ENCODE results near the gene TREH. TPM values are rescaled to one million over a fixed set of nuclear protein-coding genes. Genes with fewer than 3 reads are reported as not detected.

TREH gene
- total RNA-seq, 2 donors from 2014 or later: not detected

DNA sequence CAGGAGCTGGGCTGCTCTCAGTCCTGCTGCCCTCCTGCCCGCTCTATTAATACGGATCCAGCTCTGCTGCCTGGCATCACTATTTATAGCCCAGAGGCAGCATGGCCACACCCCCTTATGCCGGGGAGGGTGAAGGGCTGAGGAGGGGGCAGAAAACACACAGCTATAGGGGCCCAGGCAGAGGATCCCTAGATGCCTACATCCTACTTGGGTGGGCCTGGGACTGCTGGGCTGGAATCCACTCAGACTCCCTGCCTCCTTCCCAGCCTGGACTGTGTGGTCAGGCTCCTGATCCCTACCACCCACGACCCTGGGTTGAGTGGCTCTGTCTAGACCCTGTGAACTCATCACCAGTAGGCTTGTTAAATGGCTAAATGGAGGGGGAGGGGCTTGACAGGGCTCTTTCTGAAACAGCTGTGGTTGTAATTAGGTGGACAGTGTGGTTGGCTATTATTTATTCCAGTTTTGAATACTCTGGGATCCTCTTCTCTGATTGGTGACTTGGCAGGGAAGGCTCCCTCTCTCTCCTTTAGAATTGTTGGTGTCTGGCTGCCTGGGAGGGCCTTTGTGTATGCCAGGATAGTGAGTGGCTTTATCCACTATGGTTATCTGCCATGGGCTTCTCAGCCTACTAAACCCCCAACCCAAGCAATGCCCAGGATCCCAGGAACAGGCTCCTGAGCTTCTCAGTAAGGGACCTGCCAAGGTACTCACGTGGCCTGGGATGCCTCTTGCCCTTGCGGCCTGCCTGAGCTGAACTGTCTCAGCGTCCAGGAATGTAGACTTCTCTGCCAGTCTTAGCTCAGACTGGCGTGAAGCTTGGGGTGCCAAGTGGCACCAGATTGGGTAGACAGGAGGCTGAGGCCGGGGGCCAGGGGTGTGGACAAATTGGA, 56.8 kb downstream of the TREH start:
- Histone ChIP-seq H3K36me3 (peaks cover 40% of the 10 kb centered on the region), H3K9me3 (no peaks in the 10 kb centered on the region), H3K27me3 (no peaks in the 10 kb centered on the region), H3K4me1 (peaks cover 0 to 75% of the 10 kb centered on the region in 2 donors), H3K4me3 (peak overlapping the region in 1 of 2 donors; percentile 53), H3K27ac (peak overlapping the region; percentile 87 to 93)
- no peak for DNase-seq (ENCODE audit: low spot score)
- TF ChIP-seq, protein P1, sequence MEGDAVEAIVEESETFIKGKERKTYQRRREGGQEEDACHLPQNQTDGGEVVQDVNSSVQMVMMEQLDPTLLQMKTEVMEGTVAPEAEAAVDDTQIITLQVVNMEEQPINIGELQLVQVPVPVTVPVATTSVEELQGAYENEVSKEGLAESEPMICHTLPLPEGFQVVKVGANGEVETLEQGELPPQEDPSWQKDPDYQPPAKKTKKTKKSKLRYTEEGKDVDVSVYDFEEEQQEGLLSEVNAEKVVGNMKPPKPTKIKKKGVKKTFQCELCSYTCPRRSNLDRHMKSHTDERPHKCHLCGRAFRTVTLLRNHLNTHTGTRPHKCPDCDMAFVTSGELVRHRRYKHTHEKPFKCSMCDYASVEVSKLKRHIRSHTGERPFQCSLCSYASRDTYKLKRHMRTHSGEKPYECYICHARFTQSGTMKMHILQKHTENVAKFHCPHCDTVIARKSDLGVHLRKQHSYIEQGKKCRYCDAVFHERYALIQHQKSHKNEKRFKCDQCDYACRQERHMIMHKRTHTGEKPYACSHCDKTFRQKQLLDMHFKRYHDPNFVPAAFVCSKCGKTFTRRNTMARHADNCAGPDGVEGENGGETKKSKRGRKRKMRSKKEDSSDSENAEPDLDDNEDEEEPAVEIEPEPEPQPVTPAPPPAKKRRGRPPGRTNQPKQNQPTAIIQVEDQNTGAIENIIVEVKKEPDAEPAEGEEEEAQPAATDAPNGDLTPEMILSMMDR (IDR thresholded peaks at IDR 0.05): no peak

DNA sequence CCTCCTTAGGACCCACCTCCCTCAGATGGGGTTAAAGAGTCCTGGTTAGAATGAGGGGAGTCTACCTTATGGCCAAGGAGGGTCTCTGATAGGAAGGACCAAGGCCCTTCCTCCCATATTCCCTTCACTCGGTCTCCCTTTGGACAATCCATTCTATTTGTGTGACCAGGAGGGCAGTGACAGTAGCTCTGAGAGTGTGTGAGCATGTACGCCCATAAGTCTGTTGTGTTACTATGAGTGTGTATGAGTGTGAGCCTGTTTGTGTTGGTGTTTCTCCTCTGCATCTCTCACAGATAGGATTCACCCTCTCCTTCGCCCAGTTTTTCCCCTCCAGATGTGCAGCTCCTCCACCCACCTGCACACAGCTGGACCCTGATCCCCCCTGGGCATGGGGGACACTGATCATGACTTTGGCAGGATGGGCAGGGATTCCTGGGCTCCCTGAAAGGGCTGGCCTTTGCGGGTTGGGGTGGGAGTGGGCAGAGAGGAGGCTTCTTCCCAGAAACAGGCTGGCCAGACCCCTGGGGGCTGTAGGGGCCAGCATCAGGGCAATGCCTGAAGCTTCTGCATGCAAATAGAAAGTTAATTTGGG, 57.6 kb downstream of the TREH start:
- Histone ChIP-seq H3K27me3 (no peaks in the 10 kb centered on the region), H3K36me3 (peaks cover 40% of the 10 kb centered on the region), H3K4me3 (peak overlapping the region; percentile 53 to 56), H3K4me1 (peaks cover 0 to 75% of the 10 kb centered on the region in 2 donors), H3K9me3 (no peaks in the 10 kb centered on the region), H3K27ac (peak overlapping the region; percentile 87 to 93)
- no peak for DNase-seq (ENCODE audit: low spot score)
- TF ChIP-seq, protein P1 (IDR thresholded peaks at IDR 0.05): no peak

GRCh38 chr11:118621071-118621783, 58.2 kb downstream of the TREH start:
- peak; percentile 85 for DNase-seq (ENCODE audit: low spot score)
- TF ChIP-seq, protein P1 (IDR thresholded peaks at IDR 0.05): no peak
- Histone ChIP-seq H3K36me3 (peaks cover 41% of the 10 kb centered on the region), H3K9me3 (no peaks in the 10 kb centered on the region), H3K4me1 (peaks cover 0 to 81% of the 10 kb centered on the region in 2 donors), H3K4me3 (peak overlapping the region; percentile 53 to 56), H3K27me3 (no peaks in the 10 kb centered on the region), H3K27ac (peak overlapping the region; percentile 87 to 93)

DNA sequence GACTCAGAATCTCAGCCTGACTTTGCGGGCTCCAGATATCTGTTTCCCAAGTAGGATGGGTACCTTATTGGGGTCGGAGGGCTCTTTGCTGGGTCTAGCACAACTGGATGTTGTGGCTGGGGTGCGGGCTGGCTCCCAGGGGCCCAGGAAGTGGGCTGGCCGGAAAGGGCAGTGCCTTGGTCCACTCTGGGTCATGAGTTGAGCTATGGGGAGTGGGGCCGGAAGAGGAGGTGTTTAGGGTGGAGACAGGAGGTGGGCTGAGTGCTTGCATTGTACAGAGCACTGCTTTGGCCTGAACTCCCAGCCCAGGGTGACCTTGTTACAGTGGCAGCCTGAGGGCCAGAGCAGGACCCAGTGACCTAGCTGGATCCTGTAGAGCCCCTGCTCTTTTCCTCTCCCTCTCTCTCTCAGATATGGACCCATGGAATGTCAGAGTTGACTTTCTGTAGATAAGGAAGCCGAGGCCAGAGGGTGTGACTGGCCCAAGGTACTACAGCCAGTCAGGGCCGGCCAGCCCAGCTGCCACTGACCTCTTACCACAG, 58.9 kb downstream of the TREH start:
- TF ChIP-seq, protein P1 (IDR thresholded peaks at IDR 0.05): no peak
- no peak for DNase-seq (ENCODE audit: low spot score)
- H3K4me3 ChIP-seq: peak overlapping the region in 1 of 2 donors; percentile 53
- H3K27me3 ChIP-seq: no peaks in the 10 kb centered on the region
- no peaks in the 10 kb centered on the region for H3K9me3 ChIP-seq
- H3K36me3 ChIP-seq: peaks cover 41% of the 10 kb centered on the region
- H3K27ac ChIP-seq: peak overlapping the region; percentile 87 to 93
- peaks cover 0 to 87% of the 10 kb centered on the region in 2 donors for H3K4me1 ChIP-seq

- peaks cover 0 to 89% of the 10 kb centered on the region in 2 donors for H3K4me1 ChIP-seq
- H3K27ac ChIP-seq: peak overlapping the region; percentile 87 to 93
- peak; percentile 85 for DNase-seq (ENCODE audit: low spot score)
- H3K9me3 ChIP-seq: no peaks in the 10 kb centered on the region
- no peaks in the 10 kb centered on the region for H3K27me3 ChIP-seq
- H3K4me3 ChIP-seq: no peak overlapping the region
- H3K36me3 ChIP-seq: peaks cover 40% of the 10 kb centered on the region
- TF ChIP-seq, protein P1 (IDR thresholded peaks at IDR 0.05): no peak
These were observed 59.8 kb downstream of the TREH start for GRCh38 chr11:118619444-118620197.

All from right atrium auricular region (tissue), 2 donors.